Subcutaneous preadipocyte (primary cell): ENCODE results near the gene JUND. TPM values are rescaled to one million over a fixed set of nuclear protein-coding genes. Genes with fewer than 3 reads are reported as not detected.

ENCODE experiments used
- small RNA-seq: library from RNA; depleted of rRNA; stranded (forward); fragments of <200 nt; gene quantifications from one replicate; pipeline ENCODE3, GENCODE V24; 2012
- total RNA-seq: library from RNA; depleted of rRNA; stranded (reverse); fragments of >200 nt; gene quantifications from 2 replicates; pipeline ENCODE4 v1.2.3, GENCODE V29; 2012

The JUND gene
- total RNA-seq = 96.2 and 99.6 TPM in 2 replicates

GRCh38 chr19:18281082-18282020 is at the start of gene JUND:
JUND (minus strand) TSS chr19:18281622; CDS start chr19:18281484, 138 bp downstream.

GRCh38 chr19:18322759-18323460 is 41.5 kb upstream of the JUND start, which contains the start of gene LSM4:
LSM4 (minus strand) TSS chr19:18323076; CDS start chr19:18323020, 56 bp downstream.

DNA sequence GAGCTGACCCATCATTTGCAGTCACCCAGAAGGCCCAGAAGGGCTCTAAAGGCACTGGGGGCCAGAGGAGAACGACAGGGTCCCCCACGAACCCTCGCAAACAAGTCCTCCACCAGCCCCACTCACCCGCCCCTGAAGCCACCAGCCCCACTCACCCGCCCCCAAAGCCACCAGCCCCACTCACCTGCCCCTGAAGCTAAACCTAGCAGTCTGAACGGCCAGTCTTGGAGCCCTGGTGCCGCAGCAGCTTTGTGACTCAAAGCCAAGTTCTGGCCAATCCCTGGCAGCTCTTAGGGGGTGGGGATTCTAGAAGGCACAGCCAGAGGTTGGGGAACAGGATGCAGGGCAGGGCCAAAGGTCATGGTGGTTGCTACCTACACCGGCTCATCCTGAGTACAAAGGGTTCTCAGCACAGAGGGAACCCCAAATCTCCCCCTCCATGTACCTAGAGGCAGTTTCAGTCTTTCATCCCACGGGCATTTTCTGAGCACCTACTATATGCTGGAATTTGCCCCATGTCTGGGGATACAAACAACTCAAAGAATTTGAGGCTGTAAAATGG is 7.1 kb downstream of the JUND start, which contains the start of gene IQCN:
Gene IQCN, minus strand, starts transcription at position 234 of the 562 bp plus-strand sequence. CDS start 4,974 bp downstream, outside the sequence.

Small RNA genes within 50 kb of the gene (small RNA-seq; reads per million reads assigned to genes)
- gene MIR3188 = 0.11 reads per million
- not detected for gene RPL39P38

Other genes starting within 250 kb of the JUND start
- under 0.01 TPM in 1 of 2 replicates, not detected in the other for gene IL12RB1, start 194.7 kb downstream of the JUND start, total RNA-seq
- 1.8 and 2.5 TPM in 2 replicates for gene MAST3, start 183.8 kb downstream of the JUND start, total RNA-seq
- gene PIK3R2, start 128.5 kb downstream of the JUND start, total RNA-seq = 20.2 and 25.0 TPM in 2 replicates
- 29.1 and 30.9 TPM in 2 replicates for gene IFI30, start 107.8 kb downstream of the JUND start, total RNA-seq
- 8.1 and 10.9 TPM in 2 replicates for gene MPV17L2, start 88.4 kb downstream of the JUND start, total RNA-seq
- 1.1 and 1.2 TPM in 2 replicates for gene RAB3A, start 77.6 kb downstream of the JUND start, total RNA-seq
- 0.20 TPM in 1 of 2 replicates, not detected in the other for gene PDE4C, start 55.2 kb downstream of the JUND start, total RNA-seq
- 0.39 and 0.73 TPM in 2 replicates for gene IQCN, start 7.2 kb downstream of the JUND start, total RNA-seq
- 146 and 148 TPM in 2 replicates for gene LSM4, start 41.5 kb upstream of the JUND start, total RNA-seq
- 14.0 and 17.4 TPM in 2 replicates for gene PGPEP1, start 59.0 kb upstream of the JUND start, total RNA-seq
- gene GDF15, start 104.5 kb upstream of the JUND start, total RNA-seq = 17.3 and 18.0 TPM in 2 replicates
- not detected in 2 replicates for gene LRRC25, start 116.0 kb upstream of the JUND start, total RNA-seq
- 69.8 and 77.4 TPM in 2 replicates for gene SSBP4, start 137.8 kb upstream of the JUND start, total RNA-seq
- 2.6 and 4.7 TPM in 2 replicates for gene ISYNA1, start 156.5 kb upstream of the JUND start, total RNA-seq
- gene ELL, start 240.4 kb upstream of the JUND start, total RNA-seq = 14.7 and 17.0 TPM in 2 replicates